ENCODE measurements around the gene SLC25A51.

GRCh38 chr9:37916471-37917312 is 12.8 kb upstream of the SLC25A51 start:
- TF ChIP-seq, protein P1, sequence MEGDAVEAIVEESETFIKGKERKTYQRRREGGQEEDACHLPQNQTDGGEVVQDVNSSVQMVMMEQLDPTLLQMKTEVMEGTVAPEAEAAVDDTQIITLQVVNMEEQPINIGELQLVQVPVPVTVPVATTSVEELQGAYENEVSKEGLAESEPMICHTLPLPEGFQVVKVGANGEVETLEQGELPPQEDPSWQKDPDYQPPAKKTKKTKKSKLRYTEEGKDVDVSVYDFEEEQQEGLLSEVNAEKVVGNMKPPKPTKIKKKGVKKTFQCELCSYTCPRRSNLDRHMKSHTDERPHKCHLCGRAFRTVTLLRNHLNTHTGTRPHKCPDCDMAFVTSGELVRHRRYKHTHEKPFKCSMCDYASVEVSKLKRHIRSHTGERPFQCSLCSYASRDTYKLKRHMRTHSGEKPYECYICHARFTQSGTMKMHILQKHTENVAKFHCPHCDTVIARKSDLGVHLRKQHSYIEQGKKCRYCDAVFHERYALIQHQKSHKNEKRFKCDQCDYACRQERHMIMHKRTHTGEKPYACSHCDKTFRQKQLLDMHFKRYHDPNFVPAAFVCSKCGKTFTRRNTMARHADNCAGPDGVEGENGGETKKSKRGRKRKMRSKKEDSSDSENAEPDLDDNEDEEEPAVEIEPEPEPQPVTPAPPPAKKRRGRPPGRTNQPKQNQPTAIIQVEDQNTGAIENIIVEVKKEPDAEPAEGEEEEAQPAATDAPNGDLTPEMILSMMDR (IDR thresholded peaks at IDR 0.05): no peak
- TF ChIP-seq, protein P2, sequence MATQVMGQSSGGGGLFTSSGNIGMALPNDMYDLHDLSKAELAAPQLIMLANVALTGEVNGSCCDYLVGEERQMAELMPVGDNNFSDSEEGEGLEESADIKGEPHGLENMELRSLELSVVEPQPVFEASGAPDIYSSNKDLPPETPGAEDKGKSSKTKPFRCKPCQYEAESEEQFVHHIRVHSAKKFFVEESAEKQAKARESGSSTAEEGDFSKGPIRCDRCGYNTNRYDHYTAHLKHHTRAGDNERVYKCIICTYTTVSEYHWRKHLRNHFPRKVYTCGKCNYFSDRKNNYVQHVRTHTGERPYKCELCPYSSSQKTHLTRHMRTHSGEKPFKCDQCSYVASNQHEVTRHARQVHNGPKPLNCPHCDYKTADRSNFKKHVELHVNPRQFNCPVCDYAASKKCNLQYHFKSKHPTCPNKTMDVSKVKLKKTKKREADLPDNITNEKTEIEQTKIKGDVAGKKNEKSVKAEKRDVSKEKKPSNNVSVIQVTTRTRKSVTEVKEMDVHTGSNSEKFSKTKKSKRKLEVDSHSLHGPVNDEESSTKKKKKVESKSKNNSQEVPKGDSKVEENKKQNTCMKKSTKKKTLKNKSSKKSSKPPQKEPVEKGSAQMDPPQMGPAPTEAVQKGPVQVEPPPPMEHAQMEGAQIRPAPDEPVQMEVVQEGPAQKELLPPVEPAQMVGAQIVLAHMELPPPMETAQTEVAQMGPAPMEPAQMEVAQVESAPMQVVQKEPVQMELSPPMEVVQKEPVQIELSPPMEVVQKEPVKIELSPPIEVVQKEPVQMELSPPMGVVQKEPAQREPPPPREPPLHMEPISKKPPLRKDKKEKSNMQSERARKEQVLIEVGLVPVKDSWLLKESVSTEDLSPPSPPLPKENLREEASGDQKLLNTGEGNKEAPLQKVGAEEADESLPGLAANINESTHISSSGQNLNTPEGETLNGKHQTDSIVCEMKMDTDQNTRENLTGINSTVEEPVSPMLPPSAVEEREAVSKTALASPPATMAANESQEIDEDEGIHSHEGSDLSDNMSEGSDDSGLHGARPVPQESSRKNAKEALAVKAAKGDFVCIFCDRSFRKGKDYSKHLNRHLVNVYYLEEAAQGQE (IDR thresholded peaks at IDR 0.05; ENCODE audit: insufficient read depth in 1 of 2, low read depth in 2 of 2, low read length in 1 of 2): no peak
- TF ChIP-seq TCF7L2 (IDR thresholded peaks at IDR 0.05; ENCODE audit: low read depth, low read length): no peak
- TF ChIP-seq SIN3A (IDR thresholded peaks at IDR 0.05; ENCODE audit: borderline replicate concordance, insufficient read depth, low read depth, low read length): no peak
